Stomach (tissue), 4 donors: ENCODE results near the gene ITGA5.

ENCODE experiments used
- EP300 ChIP-seq: sonication (generic); formaldehyde crosslinking; IDR thresholded peaks from one replicate; pipeline ENCODE4 v1.6.1; 2017; ENCODE audit warnings: antibody characterized with exemption
- POLR2A ChIP-seq, 4 donors: fragments of 450-650 bp; IDR thresholded peaks; one replicate each; pipeline ENCODE4 v1.6.1; 2016; ENCODE audit warnings: antibody characterized with exemption in 4 of 4, control low read depth in 2 of 4, mild to moderate bottlenecking in 1 of 4, moderate library complexity in 1 of 4
- TF ChIP-seq, protein P1 (sequence below), 7 experiments: fragments of 450-650 bp in 4 of 7; fragments of 200-600 bp in 3 of 7; sonication (generic) in 3 of 7; IDR thresholded peaks; one replicate each; pipeline ENCODE4 v1.5.1; 2016 to 2019; ENCODE audit warnings: antibody characterized with exemption in 7 of 7, control low read depth in 2 of 7, mild to moderate bottlenecking in 1 of 7

DNA sequence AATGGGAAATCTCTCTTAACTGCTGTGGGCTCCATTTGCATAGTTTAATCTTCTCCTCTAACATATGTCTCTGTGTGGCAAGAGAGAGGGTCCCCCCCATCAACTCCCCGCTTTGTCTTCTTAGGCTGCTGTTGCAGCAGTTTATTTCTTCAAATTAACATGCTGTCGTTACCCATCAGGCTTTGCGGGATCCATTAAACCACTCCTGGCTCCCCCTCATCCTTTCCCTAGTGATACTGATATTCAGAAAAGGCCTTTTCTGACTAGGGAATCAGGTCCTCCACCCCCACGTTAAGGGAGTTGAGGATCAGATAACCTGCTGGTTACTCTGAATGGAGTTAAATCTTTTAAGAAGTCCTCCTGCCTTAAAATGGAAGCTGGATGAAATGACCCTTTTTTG lies 70.0 kb downstream of the ITGA5 start:
- TF ChIP-seq POLR2A (IDR thresholded peaks at IDR 0.05) (no peak), EP300 (no peak)
- TF ChIP-seq, protein P1, sequence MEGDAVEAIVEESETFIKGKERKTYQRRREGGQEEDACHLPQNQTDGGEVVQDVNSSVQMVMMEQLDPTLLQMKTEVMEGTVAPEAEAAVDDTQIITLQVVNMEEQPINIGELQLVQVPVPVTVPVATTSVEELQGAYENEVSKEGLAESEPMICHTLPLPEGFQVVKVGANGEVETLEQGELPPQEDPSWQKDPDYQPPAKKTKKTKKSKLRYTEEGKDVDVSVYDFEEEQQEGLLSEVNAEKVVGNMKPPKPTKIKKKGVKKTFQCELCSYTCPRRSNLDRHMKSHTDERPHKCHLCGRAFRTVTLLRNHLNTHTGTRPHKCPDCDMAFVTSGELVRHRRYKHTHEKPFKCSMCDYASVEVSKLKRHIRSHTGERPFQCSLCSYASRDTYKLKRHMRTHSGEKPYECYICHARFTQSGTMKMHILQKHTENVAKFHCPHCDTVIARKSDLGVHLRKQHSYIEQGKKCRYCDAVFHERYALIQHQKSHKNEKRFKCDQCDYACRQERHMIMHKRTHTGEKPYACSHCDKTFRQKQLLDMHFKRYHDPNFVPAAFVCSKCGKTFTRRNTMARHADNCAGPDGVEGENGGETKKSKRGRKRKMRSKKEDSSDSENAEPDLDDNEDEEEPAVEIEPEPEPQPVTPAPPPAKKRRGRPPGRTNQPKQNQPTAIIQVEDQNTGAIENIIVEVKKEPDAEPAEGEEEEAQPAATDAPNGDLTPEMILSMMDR (IDR thresholded peaks at IDR 0.05): no peak
